HepG2 (cell line): Measurements from ENCODE around the gene METTL26. TPM values are rescaled to one million over a fixed set of nuclear protein-coding genes. Genes with fewer than 3 reads are reported as not detected.
A peak's percentile ranks its signal among the peaks of the same experiment; 100 is the strongest.

Source experiments
- ASH2L ChIP-seq: fragments of 300-600, 200-600 bp; sonication (generic); IDR thresholded peaks from 2 replicates; pipeline ENCODE4 v1.7.0; 2017; ENCODE audit warnings: low read depth, mild to moderate bottlenecking, moderate library complexity, mixed read lengths, low read length; ENCODE audit not compliant: insufficient read length
- FOSL1 ChIP-seq: sonication (generic); formaldehyde crosslinking; IDR thresholded peaks from 2 replicates; pipeline ENCODE4 v1.9.0; 2021; ENCODE audit warnings: missing genetic modification reagents, borderline replicate concordance
- FOSL2 ChIP-seq: sonication (generic); formaldehyde crosslinking; IDR thresholded peaks from 2 replicates; pipeline ENCODE4 v1.4.0; 2020; ENCODE audit warnings: missing genetic modification reagents
- GRHL1 ChIP-seq: sonication (generic); formaldehyde crosslinking; conservative IDR thresholded peaks from 2 replicates; pipeline ENCODE4 v1.8.0; 2022; ENCODE audit warnings: missing genetic modification reagents
- LCORL ChIP-seq, 2 experiments: fragments of 450-650 bp in 1 of 2; sonication (generic) in 1 of 2; formaldehyde crosslinking in 1 of 2; IDR thresholded peaks; 2 replicates each; pipeline versions ENCODE4 v1.5.0 to v1.6.1; 2017 to 2020; ENCODE audit warnings: antibody characterized with exemption in 1 of 2, missing genetic modification reagents in 1 of 2
- MLXIP ChIP-seq: sonication (generic); formaldehyde crosslinking; IDR thresholded peaks from 2 replicates; pipeline ENCODE4 v1.9.0; 2021; ENCODE audit warnings: missing genetic modification reagents, borderline replicate concordance
- SNAI1 ChIP-seq: sonication (generic); formaldehyde crosslinking; IDR thresholded peaks from 2 replicates; pipeline ENCODE4 v1.5.0; 2020; ENCODE audit warnings: mild to moderate bottlenecking, missing genetic modification reagents, borderline replicate concordance
- SOX13 ChIP-seq, 3 experiments: fragments of 450-650 bp in 1 of 3; sonication (generic) in 1 of 3; formaldehyde crosslinking in 1 of 3; IDR thresholded peaks in 2 of 3; conservative IDR thresholded peaks in 1 of 3; 2 replicates each; pipeline versions ENCODE4 v1.5.0 to v1.6.1; 2016 to 2020; ENCODE audit warnings: antibody characterized with exemption in 1 of 3, mild to moderate bottlenecking in 1 of 3, missing compliant biosample characterization in 1 of 3, missing genetic modification reagents in 1 of 3, moderate library complexity in 1 of 3
- TEAD2 ChIP-seq: sonication (generic); formaldehyde crosslinking; IDR thresholded peaks from 2 replicates; pipeline ENCODE4 v1.9.0; 2021; ENCODE audit warnings: missing genetic modification reagents
- TGIF2 ChIP-seq: IDR thresholded peaks from 2 replicates; pipeline ENCODE4 v1.6.1; 2016; ENCODE audit warnings: control low read depth, missing compliant biosample characterization
- ZMYM2 ChIP-seq: sonication (generic); formaldehyde crosslinking; IDR thresholded peaks from 2 replicates; pipeline ENCODE4 v1.8.0; 2022; ENCODE audit warnings: mild to moderate bottlenecking, missing genetic modification reagents
- ZNF296 ChIP-seq: sonication (generic); formaldehyde crosslinking; conservative IDR thresholded peaks from 2 replicates; pipeline ENCODE4 v1.5.0; 2020; ENCODE audit warnings: mild to moderate bottlenecking, missing genetic modification reagents
- ZNF343 ChIP-seq: sonication (generic); formaldehyde crosslinking; IDR thresholded peaks from 2 replicates; pipeline ENCODE4 v1.4.0; 2020; ENCODE audit warnings: mild to moderate bottlenecking, missing genetic modification reagents
- ZNF446 ChIP-seq: sonication (generic); formaldehyde crosslinking; IDR thresholded peaks from 2 replicates; pipeline ENCODE4 v1.5.0; 2020; ENCODE audit warnings: mild to moderate bottlenecking, missing genetic modification reagents
- ZNF569 ChIP-seq: sonication (generic); formaldehyde crosslinking; IDR thresholded peaks from 2 replicates; pipeline ENCODE4 v1.5.0; 2020; ENCODE audit warnings: mild to moderate bottlenecking, missing genetic modification reagents, moderate library complexity, borderline replicate concordance
- ZNF629 ChIP-seq: sonication (generic); formaldehyde crosslinking; conservative IDR thresholded peaks from 2 replicates; pipeline ENCODE4 v1.5.0; 2020; ENCODE audit warnings: missing genetic modification reagents
- ZNF672 ChIP-seq: sonication (generic); formaldehyde crosslinking; IDR thresholded peaks from 2 replicates; pipeline ENCODE4 v1.8.1; 2022; ENCODE audit warnings: missing genetic modification reagents
- ZNF75D ChIP-seq: sonication (generic); formaldehyde crosslinking; IDR thresholded peaks from 2 replicates; pipeline ENCODE4 v1.8.1; 2023; ENCODE audit warnings: missing genetic modification reagents, mild to moderate bottlenecking, borderline replicate concordance
- ZNF768 ChIP-seq: sonication (generic); formaldehyde crosslinking; IDR thresholded peaks from 2 replicates; pipeline ENCODE4 v1.4.0; 2020; ENCODE audit warnings: missing genetic modification reagents
- ZNF773 ChIP-seq: sonication (generic); formaldehyde crosslinking; IDR thresholded peaks from 2 replicates; pipeline ENCODE4 v1.4.0; 2020; ENCODE audit warnings: missing genetic modification reagents, borderline replicate concordance
- polyA plus RNA-seq, 8 experiments: library from polyadenylated mRNA; depleted of rRNA in 3 of 8; stranded (reverse) in 7 of 8; unstranded in 1 of 8; fragments of >200 nt; fragmentation: Illumina TruSeq in 4 of 8; extraction: Trizol in 4 of 8; gene quantifications; 2 replicates each; pipeline versions ENCODE4 v1.2.1 to v1.2.3, GENCODE V29; 2011 to 2016; ENCODE audit warnings: low read depth in 4 of 8, missing spikeins in 1 of 8, mixed read lengths in 1 of 8; ENCODE audit not compliant: insufficient read depth in 1 of 8
- total RNA-seq, 5 experiments: library from RNA; depleted of rRNA; stranded (reverse); fragments of >200 nt; fragmentation: Illumina TruSeq; extraction: Trizol; gene quantifications; 2 replicates each; pipeline ENCODE4 v1.2.3, GENCODE V29; 2016; ENCODE audit warnings: low read depth in 1 of 5
- TF ChIP-seq, protein P1 (sequence below): IDR thresholded peaks from 2 replicates; pipeline ENCODE4 v1.6.1; 2012; ENCODE audit warnings: inconsistent platforms
- TF ChIP-seq, protein P2 (sequence below): sonication (generic); formaldehyde crosslinking; IDR thresholded peaks from 2 replicates; pipeline ENCODE4 v1.4.0; 2020; ENCODE audit warnings: missing genetic modification reagents, borderline replicate concordance
- TF ChIP-seq, protein P3 (sequence below): sonication (generic); formaldehyde crosslinking; IDR thresholded peaks from 2 replicates; pipeline ENCODE4 v1.4.0; 2020; ENCODE audit warnings: missing genetic modification reagents

Gene METTL26
- total and polyA plus RNA-seq, 2 of the 13 experiments (the other 11 are each of a cell fraction or from before 2014, with no cell fraction given): 65.5 to 70.1 TPM

- TF ChIP-seq ZNF446 (CRISPR knock-in tag): no peak
- TF ChIP-seq ZNF629 (CRISPR knock-in tag): no peak
- no peak for TF ChIP-seq TEAD2 (CRISPR knock-in tag)
- no peak for TF ChIP-seq FOSL1 (CRISPR knock-in tag)
- TF ChIP-seq, protein P1, sequence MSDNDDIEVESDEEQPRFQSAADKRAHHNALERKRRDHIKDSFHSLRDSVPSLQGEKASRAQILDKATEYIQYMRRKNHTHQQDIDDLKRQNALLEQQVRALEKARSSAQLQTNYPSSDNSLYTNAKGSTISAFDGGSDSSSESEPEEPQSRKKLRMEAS: peak; percentile 37; the same call in 1 of the 2 replicates
- TF ChIP-seq SOX13 (IDR thresholded peaks at IDR 0.05): no peak
- peak in 1 of 2 experiments; percentile 21; a peak in 2 of 4 replicates for TF ChIP-seq SOX13 (CRISPR knock-in tag; conservative IDR thresholded peaks at IDR 0.05 in 1 of 2, IDR thresholded peaks at IDR 0.05 in 1 of 2)
- TF ChIP-seq, protein P2, sequence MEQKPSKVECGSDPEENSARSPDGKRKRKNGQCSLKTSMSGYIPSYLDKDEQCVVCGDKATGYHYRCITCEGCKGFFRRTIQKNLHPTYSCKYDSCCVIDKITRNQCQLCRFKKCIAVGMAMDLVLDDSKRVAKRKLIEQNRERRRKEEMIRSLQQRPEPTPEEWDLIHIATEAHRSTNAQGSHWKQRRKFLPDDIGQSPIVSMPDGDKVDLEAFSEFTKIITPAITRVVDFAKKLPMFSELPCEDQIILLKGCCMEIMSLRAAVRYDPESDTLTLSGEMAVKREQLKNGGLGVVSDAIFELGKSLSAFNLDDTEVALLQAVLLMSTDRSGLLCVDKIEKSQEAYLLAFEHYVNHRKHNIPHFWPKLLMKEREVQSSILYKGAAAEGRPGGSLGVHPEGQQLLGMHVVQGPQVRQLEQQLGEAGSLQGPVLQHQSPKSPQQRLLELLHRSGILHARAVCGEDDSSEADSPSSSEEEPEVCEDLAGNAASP (CRISPR knock-in tag): 0 out of 2 replicates have a peak, but pooled peaks have one; percentile 29
- no peak for TF ChIP-seq ZNF569 (CRISPR knock-in tag)
- no peak for TF ChIP-seq ZNF672 (CRISPR knock-in tag)
- no peak for TF ChIP-seq MLXIP
- no peak for TF ChIP-seq ZNF296 (CRISPR knock-in tag)
- peak; percentile 9; the same call in 1 of the 2 replicates for TF ChIP-seq FOSL2 (CRISPR knock-in tag)
- TF ChIP-seq ZNF343 (CRISPR knock-in tag): no peak
- no peak for TF ChIP-seq ZMYM2 (CRISPR knock-in tag)
- no peak for TF ChIP-seq LCORL (IDR thresholded peaks at IDR 0.05)
- TF ChIP-seq LCORL (CRISPR knock-in tag; IDR thresholded peaks at IDR 0.05): 0 out of 2 replicates have a peak, but pooled peaks have one; percentile 44
- TF ChIP-seq, protein P3, sequence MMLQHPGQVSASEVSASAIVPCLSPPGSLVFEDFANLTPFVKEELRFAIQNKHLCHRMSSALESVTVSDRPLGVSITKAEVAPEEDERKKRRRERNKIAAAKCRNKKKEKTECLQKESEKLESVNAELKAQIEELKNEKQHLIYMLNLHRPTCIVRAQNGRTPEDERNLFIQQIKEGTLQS (CRISPR knock-in tag): no peak
- no peak for TF ChIP-seq ZNF768 (CRISPR knock-in tag)
- TF ChIP-seq GRHL1 (CRISPR knock-in tag): no peak
- TF ChIP-seq ZNF75D (CRISPR knock-in tag): no peak
- TF ChIP-seq TGIF2 (CRISPR knock-in tag): no peak
- no peak for TF ChIP-seq ZNF773 (CRISPR knock-in tag)
- TF ChIP-seq ASH2L: peak; percentile 25
- no peak for TF ChIP-seq SNAI1 (CRISPR knock-in tag)
These were observed 17.9 kb upstream of the METTL26 start (continued) for GRCh38 chr16:654034-654433.
